ENCODE data around the gene FBXO46. TPM values are rescaled to one million over a fixed set of nuclear protein-coding genes. Genes with fewer than 3 reads are reported as not detected.

FBXO46 gene
- total RNA-seq, 1 experiment from 2014 or later, result 43.9 TPM

DNA sequence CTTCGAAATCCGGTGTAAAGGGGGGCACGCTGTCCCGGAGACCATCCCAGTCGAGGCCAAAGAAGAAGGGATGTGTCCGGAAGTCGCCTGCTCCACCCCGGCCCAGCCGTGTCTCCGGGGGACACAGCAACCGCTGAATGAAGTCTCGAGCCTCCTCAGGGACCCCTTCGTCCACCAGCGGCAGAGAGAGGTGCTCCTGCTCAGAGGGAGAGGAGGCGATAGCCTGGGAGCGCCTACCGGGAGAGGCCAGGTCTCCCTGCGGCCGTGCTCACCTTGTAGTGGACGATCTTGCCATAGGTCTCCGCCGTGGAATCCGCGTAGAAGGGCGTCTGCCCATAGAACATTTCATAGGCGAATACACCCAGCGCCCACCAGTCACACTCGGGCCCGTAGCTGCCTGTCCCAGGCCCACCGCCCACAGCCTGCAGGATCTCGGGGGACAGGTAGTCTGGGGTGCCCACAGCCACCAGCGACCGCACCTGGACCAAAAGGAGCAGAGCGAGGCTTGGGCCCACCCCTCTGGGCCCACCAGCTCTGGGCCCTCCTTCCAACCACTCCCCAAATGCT, 46.8 kb upstream of the FBXO46 start:
- DNase-seq, result no peak
- no peak overlapping the region for H4K8ac ChIP-seq (replicated peaks; ENCODE audit: insufficient read length, low read depth, low read length)
- peaks cover 21 to 32% of the 10 kb centered on the region in 2 experiments for H3K4me1 Mint-ChIP-seq
- no peaks in the 10 kb centered on the region for H3K79me2 ChIP-seq (ENCODE audit: insufficient read depth, low read length)
- peaks cover 6% of the 10 kb centered on the region for H3K23me2 ChIP-seq (ENCODE audit: insufficient read length, low read depth, low read length, poor library complexity, severe bottlenecking)
- H2BK5ac ChIP-seq (ENCODE audit: insufficient read length, low read length), result no peak overlapping the region
- no peaks in the 10 kb centered on the region; the same call in 1 of the 2 replicates for H3K27me3 ChIP-seq (ENCODE audit: insufficient read depth, low read length)
- H3K27ac Mint-ChIP-seq, result no peak overlapping the region
- no peak overlapping the region; a peak in 1 of 5 replicates for H3K4me3 Mint-ChIP-seq
- no CpG with 5 or more reads among the region's 34 CpGs for WGBS (ENCODE audit: extremely low coverage, insufficient read length, low lambda C conversion rate)
- H3K14ac ChIP-seq (ENCODE audit: insufficient read depth, low read length), result no peak overlapping the region
- H3K4me2 ChIP-seq (ENCODE audit: insufficient read depth, insufficient read length, low read length), result no peak overlapping the region
- no peak overlapping the region for H4K91ac ChIP-seq (ENCODE audit: insufficient read length, low read depth, low read length)
- H3K4ac ChIP-seq (ENCODE audit: low read depth, low read length), result no peak overlapping the region
- peaks cover 16% of the 10 kb centered on the region for H3K27me3 Mint-ChIP-seq (ENCODE audit: low read depth)
- H2BK15ac ChIP-seq (ENCODE audit: low read depth, low read length), result no peak overlapping the region
- H3T11ph ChIP-seq (ENCODE audit: low read length), result no peak overlapping the region
- H2AFZ ChIP-seq (ENCODE audit: low read length), result no peak overlapping the region
- H2BK20ac ChIP-seq (ENCODE audit: low read depth, low read length, poor library complexity, severe bottlenecking), result no peak overlapping the region
- H3K9me3 Mint-ChIP-seq, result no peaks in the 10 kb centered on the region
- no peaks in the 10 kb centered on the region for H3K79me1 ChIP-seq (ENCODE audit: insufficient read depth, low read depth, low read length, poor library complexity, severe bottlenecking)
- H3K4me1 ChIP-seq (ENCODE audit: insufficient read depth, low read length), result peaks cover 3% of the 10 kb centered on the region; the same call in 1 of the 2 replicates
- H4K20me1 ChIP-seq (ENCODE audit: control insufficient read depth, insufficient read depth, insufficient read length), result no peaks in the 10 kb centered on the region
- no peak overlapping the region for H2AK5ac ChIP-seq (ENCODE audit: insufficient read length, low read length)
- no peak overlapping the region for H3K18ac ChIP-seq (ENCODE audit: insufficient read length, low read depth, low read length)
- H3K36me3 Mint-ChIP-seq (ENCODE audit: insufficient read depth in 1 of 3, low read depth in 3 of 3), result peaks cover 15 to 46% (median 40%) of the 10 kb centered on the region in 3 experiments; a peak in 6 of 7 replicates
- no peak overlapping the region for H2BK120ac ChIP-seq (ENCODE audit: low read depth, low read length, poor library complexity, severe bottlenecking)
- no peaks in the 10 kb centered on the region for H3K9me3 ChIP-seq (ENCODE audit: control insufficient read depth, low read depth, low read length)
- TF ChIP-seq, protein P1, sequence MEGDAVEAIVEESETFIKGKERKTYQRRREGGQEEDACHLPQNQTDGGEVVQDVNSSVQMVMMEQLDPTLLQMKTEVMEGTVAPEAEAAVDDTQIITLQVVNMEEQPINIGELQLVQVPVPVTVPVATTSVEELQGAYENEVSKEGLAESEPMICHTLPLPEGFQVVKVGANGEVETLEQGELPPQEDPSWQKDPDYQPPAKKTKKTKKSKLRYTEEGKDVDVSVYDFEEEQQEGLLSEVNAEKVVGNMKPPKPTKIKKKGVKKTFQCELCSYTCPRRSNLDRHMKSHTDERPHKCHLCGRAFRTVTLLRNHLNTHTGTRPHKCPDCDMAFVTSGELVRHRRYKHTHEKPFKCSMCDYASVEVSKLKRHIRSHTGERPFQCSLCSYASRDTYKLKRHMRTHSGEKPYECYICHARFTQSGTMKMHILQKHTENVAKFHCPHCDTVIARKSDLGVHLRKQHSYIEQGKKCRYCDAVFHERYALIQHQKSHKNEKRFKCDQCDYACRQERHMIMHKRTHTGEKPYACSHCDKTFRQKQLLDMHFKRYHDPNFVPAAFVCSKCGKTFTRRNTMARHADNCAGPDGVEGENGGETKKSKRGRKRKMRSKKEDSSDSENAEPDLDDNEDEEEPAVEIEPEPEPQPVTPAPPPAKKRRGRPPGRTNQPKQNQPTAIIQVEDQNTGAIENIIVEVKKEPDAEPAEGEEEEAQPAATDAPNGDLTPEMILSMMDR (conservative IDR thresholded peaks at IDR 0.05), result no peak
- no peak overlapping the region for H3K27ac ChIP-seq (ENCODE audit: insufficient read length, low read depth, low read length)
- no peak overlapping the region for H3K9ac ChIP-seq (ENCODE audit: extremely low read depth, insufficient read length, low read length)
- H3K56ac ChIP-seq (ENCODE audit: insufficient read length, low read depth, low read length), result no peak overlapping the region
- no peak overlapping the region for H4K5ac ChIP-seq (ENCODE audit: insufficient read length, low read depth, low read length)
- H3K23ac ChIP-seq (ENCODE audit: insufficient read length, low read depth, low read length), result no peak overlapping the region
- H2BK12ac ChIP-seq (ENCODE audit: insufficient read length, low read depth, low read length), result no peak overlapping the region
